Stomach (tissue), 4 donors: ENCODE data around the gene SYT7.

ENCODE experiments used
- POLR2A ChIP-seq, 4 donors: fragments of 450-650 bp; IDR thresholded peaks; one replicate each; pipeline ENCODE4 v1.6.1; 2016; ENCODE audit warnings: antibody characterized with exemption in 4 of 4, control low read depth in 2 of 4, mild to moderate bottlenecking in 1 of 4, moderate library complexity in 1 of 4
- POLR2AphosphoS5 ChIP-seq, 3 donors: sonication (generic); formaldehyde crosslinking; IDR thresholded peaks; one replicate each; pipeline ENCODE4 v1.6.1; 2016; ENCODE audit warnings: antibody characterized with exemption in 3 of 3
- TF ChIP-seq, protein P1 (sequence below), 7 experiments: fragments of 450-650 bp in 4 of 7; fragments of 200-600 bp in 3 of 7; sonication (generic) in 3 of 7; IDR thresholded peaks; one replicate each; pipeline ENCODE4 v1.5.1; 2016 to 2019; ENCODE audit warnings: antibody characterized with exemption in 7 of 7, control low read depth in 2 of 7, mild to moderate bottlenecking in 1 of 7

DNA sequence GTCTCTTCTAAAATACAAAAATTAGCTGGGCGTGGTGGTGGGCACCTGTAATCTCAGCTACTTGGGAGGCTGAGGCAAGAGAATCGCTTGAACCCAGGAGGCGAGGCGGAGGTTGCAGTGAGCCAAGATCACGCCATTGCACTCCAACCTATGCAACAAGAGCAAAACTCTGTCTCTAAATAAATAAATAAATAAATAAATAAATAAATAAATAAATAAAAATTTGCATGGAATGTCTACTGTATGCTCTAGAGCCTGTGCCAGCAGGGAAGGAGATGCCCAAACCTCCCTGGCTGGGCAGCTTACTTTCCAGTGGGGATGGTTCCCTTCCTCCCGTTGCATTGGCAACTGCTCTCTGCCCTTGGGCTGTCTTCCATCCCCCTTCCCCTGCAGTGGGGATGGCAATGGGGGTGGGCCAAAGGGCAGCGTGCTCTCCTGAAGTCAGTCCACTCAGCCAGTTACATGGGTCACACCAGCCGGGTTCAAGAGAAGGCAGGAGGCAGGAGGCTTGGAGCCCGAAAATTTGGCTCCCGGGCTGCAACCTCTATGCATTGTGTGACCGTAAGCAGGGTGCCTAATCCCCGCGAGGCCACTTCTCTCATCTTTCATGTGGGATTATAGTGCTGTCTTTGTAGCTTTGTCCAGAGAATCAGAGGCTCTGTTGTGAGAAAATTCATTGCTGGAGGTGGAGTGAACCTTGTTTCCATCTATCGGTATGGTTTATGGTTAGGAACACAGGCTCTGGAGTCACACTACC, 73.7 kb downstream of the SYT7 start:
- TF ChIP-seq, protein P1, sequence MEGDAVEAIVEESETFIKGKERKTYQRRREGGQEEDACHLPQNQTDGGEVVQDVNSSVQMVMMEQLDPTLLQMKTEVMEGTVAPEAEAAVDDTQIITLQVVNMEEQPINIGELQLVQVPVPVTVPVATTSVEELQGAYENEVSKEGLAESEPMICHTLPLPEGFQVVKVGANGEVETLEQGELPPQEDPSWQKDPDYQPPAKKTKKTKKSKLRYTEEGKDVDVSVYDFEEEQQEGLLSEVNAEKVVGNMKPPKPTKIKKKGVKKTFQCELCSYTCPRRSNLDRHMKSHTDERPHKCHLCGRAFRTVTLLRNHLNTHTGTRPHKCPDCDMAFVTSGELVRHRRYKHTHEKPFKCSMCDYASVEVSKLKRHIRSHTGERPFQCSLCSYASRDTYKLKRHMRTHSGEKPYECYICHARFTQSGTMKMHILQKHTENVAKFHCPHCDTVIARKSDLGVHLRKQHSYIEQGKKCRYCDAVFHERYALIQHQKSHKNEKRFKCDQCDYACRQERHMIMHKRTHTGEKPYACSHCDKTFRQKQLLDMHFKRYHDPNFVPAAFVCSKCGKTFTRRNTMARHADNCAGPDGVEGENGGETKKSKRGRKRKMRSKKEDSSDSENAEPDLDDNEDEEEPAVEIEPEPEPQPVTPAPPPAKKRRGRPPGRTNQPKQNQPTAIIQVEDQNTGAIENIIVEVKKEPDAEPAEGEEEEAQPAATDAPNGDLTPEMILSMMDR (IDR thresholded peaks at IDR 0.05) = no peak
- TF ChIP-seq POLR2AphosphoS5 (IDR thresholded peaks at IDR 0.05) (no peak), POLR2A (IDR thresholded peaks at IDR 0.05) (no peak)
